Prostate gland (tissue), 2 donors: ENCODE results near the gene ABHD17A.

ENCODE experiments used
- CTCF ChIP-seq, 4 experiments: fragments of 200-600 bp in 2 of 4; fragments of 450-650 bp in 2 of 4; sonication (generic) in 2 of 4; IDR thresholded peaks; 1 replicate in 3 of 4; 2 replicates in 1 of 4; pipeline ENCODE4 v1.5.1; 2016 to 2019; ENCODE audit warnings: antibody characterized with exemption in 4 of 4, mild to moderate bottlenecking in 2 of 4, moderate library complexity in 2 of 4
- POLR2A ChIP-seq: fragments of 450-650 bp; IDR thresholded peaks from one replicate; pipeline ENCODE4 v1.6.1; 2016; ENCODE audit warnings: antibody characterized with exemption, mild to moderate bottlenecking
- POLR2AphosphoS5 ChIP-seq: sonication (generic); formaldehyde crosslinking; IDR thresholded peaks from one replicate; pipeline ENCODE4 v1.6.1; 2017; ENCODE audit warnings: antibody characterized with exemption

- TF ChIP-seq CTCF (IDR thresholded peaks at IDR 0.05) (no peak), POLR2A (no peak), POLR2AphosphoS5 (no peak)
These were observed 53.1 kb downstream of the ABHD17A start for GRCh38 chr19:1832046-1832663.
